ENCODE data around the gene KRTAP5-10.
"Not testable (repeated sequence)": the region's sequence is repeated elsewhere in the genome, so short reads cannot be mapped to it uniquely, and the experiment has no call there.

DNA sequence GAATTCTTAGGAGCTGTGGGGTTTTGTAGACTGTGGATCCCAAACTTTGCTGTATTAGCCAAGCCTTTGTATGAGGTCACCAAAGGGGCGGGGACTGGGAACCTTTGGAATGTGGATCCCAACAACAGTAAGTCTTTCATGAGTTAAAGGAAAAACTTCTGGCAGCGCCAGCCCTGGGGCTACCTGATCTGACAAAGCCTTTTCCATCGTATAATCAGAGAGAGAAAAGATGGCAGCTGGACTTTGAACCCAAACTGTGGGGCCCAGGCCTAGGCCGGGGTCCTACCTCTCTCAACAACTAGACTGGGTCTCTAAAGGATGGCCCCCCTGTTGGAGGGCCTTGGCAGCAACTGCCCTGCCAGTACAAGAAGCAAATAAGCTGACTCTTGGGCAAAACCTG lies 23.0 kb downstream of the KRTAP5-10 start:
- TF ChIP-seq, protein P1, sequence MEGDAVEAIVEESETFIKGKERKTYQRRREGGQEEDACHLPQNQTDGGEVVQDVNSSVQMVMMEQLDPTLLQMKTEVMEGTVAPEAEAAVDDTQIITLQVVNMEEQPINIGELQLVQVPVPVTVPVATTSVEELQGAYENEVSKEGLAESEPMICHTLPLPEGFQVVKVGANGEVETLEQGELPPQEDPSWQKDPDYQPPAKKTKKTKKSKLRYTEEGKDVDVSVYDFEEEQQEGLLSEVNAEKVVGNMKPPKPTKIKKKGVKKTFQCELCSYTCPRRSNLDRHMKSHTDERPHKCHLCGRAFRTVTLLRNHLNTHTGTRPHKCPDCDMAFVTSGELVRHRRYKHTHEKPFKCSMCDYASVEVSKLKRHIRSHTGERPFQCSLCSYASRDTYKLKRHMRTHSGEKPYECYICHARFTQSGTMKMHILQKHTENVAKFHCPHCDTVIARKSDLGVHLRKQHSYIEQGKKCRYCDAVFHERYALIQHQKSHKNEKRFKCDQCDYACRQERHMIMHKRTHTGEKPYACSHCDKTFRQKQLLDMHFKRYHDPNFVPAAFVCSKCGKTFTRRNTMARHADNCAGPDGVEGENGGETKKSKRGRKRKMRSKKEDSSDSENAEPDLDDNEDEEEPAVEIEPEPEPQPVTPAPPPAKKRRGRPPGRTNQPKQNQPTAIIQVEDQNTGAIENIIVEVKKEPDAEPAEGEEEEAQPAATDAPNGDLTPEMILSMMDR (IDR thresholded peaks at IDR 0.05), result not testable (repeated sequence)
- not testable (repeated sequence) for TF ChIP-seq POLR2AphosphoS5 (IDR thresholded peaks at IDR 0.05)

Data from prostate gland (tissue), 2 donors.